Thymus (tissue), 14 donors: ENCODE results near the gene DENND2D. TPM values are rescaled to one million over a fixed set of nuclear protein-coding genes. Genes with fewer than 3 reads are reported as not detected.

Experiments used
- DNase-seq, 9 donors: peaks; one replicate each; pipeline ENCODE4 v3.0.0-alpha.2; 2013; ENCODE audit warnings: low spot score in 9 of 9, low read depth in 6 of 9, missing footprints in 1 of 9
- H3K27ac ChIP-seq, 2 donors: one replicate each; pipeline ENCODE4 v1.5.1; 2013; ENCODE audit warnings: control low read depth in 1 of 2, low read depth in 1 of 2, low read length in 1 of 2, mild to moderate bottlenecking in 1 of 2, moderate library complexity in 1 of 2
- H3K27me3 ChIP-seq, 2 donors: one replicate each; pipeline ENCODE4 v1.5.1; 2013; ENCODE audit warnings: low read length in 1 of 2; ENCODE audit not compliant: control insufficient read depth in 2 of 2, insufficient read depth in 1 of 2
- H3K36me3 ChIP-seq, 2 donors: one replicate each; pipeline ENCODE4 v1.5.1; 2013; ENCODE audit warnings: low read length in 1 of 2, mild to moderate bottlenecking in 1 of 2, moderate library complexity in 1 of 2; ENCODE audit not compliant: control insufficient read depth in 2 of 2, insufficient read depth in 2 of 2
- H3K4me1 ChIP-seq, 2 donors: one replicate each; pipeline ENCODE4 v1.5.1; 2013; ENCODE audit warnings: low read length in 2 of 2; ENCODE audit not compliant: control insufficient read depth in 2 of 2, insufficient read depth in 2 of 2
- H3K4me3 ChIP-seq, 2 donors: one replicate each; pipeline ENCODE4 v1.5.1; 2013; ENCODE audit warnings: low read length in 2 of 2, control low read depth in 1 of 2, mild to moderate bottlenecking in 1 of 2
- H3K9me3 ChIP-seq, 2 donors: one replicate each; pipeline ENCODE4 v1.5.1; 2013; ENCODE audit warnings: low read length in 1 of 2, mild to moderate bottlenecking in 1 of 2; ENCODE audit not compliant: control insufficient read depth in 2 of 2, insufficient read depth in 1 of 2
- WGBS: extraction: QIAGEN DNeasy Blood & Tissue Kit; methylation state at CpG from one replicate; pipeline ENCODE4 v1.1.7; 2013; 5-methylcytosine and 5-hydroxymethylcytosine counted together
- long read RNA-seq, 10 donors: transcript quantifications; one replicate each; lab custom pipeline, GENCODE V29; 2026
- polyA plus RNA-seq: library from polyadenylated mRNA; stranded (reverse); fragments of 200-250 nt; gene quantifications from one replicate; pipeline ENCODE4 v1.2.3, GENCODE V29; 2013
- total RNA-seq: library from RNA; stranded (reverse); fragments of 120-200 nt; gene quantifications from one replicate; pipeline ENCODE4 v1.2.4, GENCODE V29; 2013
- donor health status: healthy.

Gene DENND2D
- 106 TPM for total RNA-seq
- 134 TPM for polyA plus RNA-seq
- long read RNA-seq, donor 1, partial matches to known transcripts, result 0 of 3 reads
- long read RNA-seq, donor 1, other reads (novel, unspliced or antisense), result 0 of 3 reads
- long read RNA-seq, donor 2, transcript DENND2D-202 (12 exons, 1,894 nt), result minor isoform, 9 of 818 reads
- long read RNA-seq, donor 2, transcript DENND2D-201 (12 exons, 2,077 nt), result minor isoform, 19 of 818 reads
- long read RNA-seq, donor 2, transcript DENND2D-204 (4 exons, 950 nt), result major isoform, 29 of 818 reads
- long read RNA-seq, donor 2, partial matches to known transcripts, result 749 of 818 reads
- long read RNA-seq, donor 2, other reads (novel, unspliced or antisense), result 11 of 818 reads
- long read RNA-seq, donor 3, transcript DENND2D-201 (12 exons, 2,077 nt), result major isoform, 12 of 27 reads
- long read RNA-seq, donor 3, transcript DENND2D-204 (4 exons, 950 nt), result minor isoform, 5 of 27 reads
- long read RNA-seq, donor 3, partial matches to known transcripts, result 5 of 27 reads
- long read RNA-seq, donor 3, other reads (novel, unspliced or antisense), result 0 of 27 reads
- long read RNA-seq, donor 4, transcript DENND2D-201 (12 exons, 2,077 nt), result major isoform, 16 of 255 reads
- long read RNA-seq, donor 4, transcript DENND2D-204 (4 exons, 950 nt), result minor isoform, 7 of 255 reads
- long read RNA-seq, donor 4, partial matches to known transcripts, result 225 of 255 reads
- long read RNA-seq, donor 4, other reads (novel, unspliced or antisense), result 5 of 255 reads
- long read RNA-seq, donor 5, transcript DENND2D-202 (12 exons, 1,894 nt), result minor isoform, 16 of 424 reads
- long read RNA-seq, donor 5, transcript DENND2D-201 (12 exons, 2,077 nt), result major isoform, 36 of 424 reads
- long read RNA-seq, donor 5, partial matches to known transcripts, result 369 of 424 reads
- long read RNA-seq, donor 5, other reads (novel, unspliced or antisense), result 0 of 424 reads
- long read RNA-seq, donor 6, transcript DENND2D-201 (12 exons, 2,077 nt), result major isoform, 12 of 42 reads
- long read RNA-seq, donor 6, transcript DENND2D-204 (4 exons, 950 nt), result minor isoform, 6 of 42 reads
- long read RNA-seq, donor 6, partial matches to known transcripts, result 20 of 42 reads
- long read RNA-seq, donor 6, other reads (novel, unspliced or antisense), result 0 of 42 reads
- long read RNA-seq, donor 7, transcript DENND2D-202 (12 exons, 1,894 nt), result minor isoform, 5 of 597 reads
- long read RNA-seq, donor 7, transcript DENND2D-201 (12 exons, 2,077 nt), result major isoform, 19 of 597 reads
- long read RNA-seq, donor 7, partial matches to known transcripts, result 557 of 597 reads
- long read RNA-seq, donor 7, other reads (novel, unspliced or antisense), result 12 of 597 reads
- long read RNA-seq, donor 8, transcript DENND2D-202 (12 exons, 1,894 nt), result minor isoform, 5 of 15 reads
- long read RNA-seq, donor 8, transcript DENND2D-201 (12 exons, 2,077 nt), result major isoform, 9 of 15 reads
- long read RNA-seq, donor 8, partial matches to known transcripts, result 0 of 15 reads
- long read RNA-seq, donor 8, other reads (novel, unspliced or antisense), result 0 of 15 reads
- long read RNA-seq, donor 9, transcript DENND2D-201 (12 exons, 2,077 nt), result major isoform, 10 of 14 reads
- long read RNA-seq, donor 9, partial matches to known transcripts, result 0 of 14 reads
- long read RNA-seq, donor 9, other reads (novel, unspliced or antisense), result 0 of 14 reads
- long read RNA-seq, donor 10, transcript DENND2D-201 (12 exons, 2,077 nt), result major isoform, 7 of 8 reads
- long read RNA-seq, donor 10, partial matches to known transcripts, result 0 of 8 reads
- long read RNA-seq, donor 10, other reads (novel, unspliced or antisense), result 0 of 8 reads

GRCh38 chr1:111199881-111200801 is at the start of gene DENND2D:
Gene DENND2D, minus strand, starts transcription at chr1:111200646. Its CDS starts 187 bp downstream, at chr1:111200459.
- Histone ChIP-seq H3K4me1 (peaks cover 51 to 82% of the 10 kb centered on the region in 2 donors), H3K9me3 (no peaks in the 10 kb centered on the region), H3K4me3 (peak within 1 kb of the TSS; percentile 37 to 43), H3K36me3 (peaks cover 19 to 31% of the 10 kb centered on the region in 2 donors), H3K27ac (peak within 1 kb of the TSS; percentile 85 to 86), H3K27me3 (no peaks in the 10 kb centered on the region)
- WGBS, result 86% methylated on average over 17 of the region's 17 CpGs
- peak in 1 of 9 donors; percentile 67 for DNase-seq

DNA sequence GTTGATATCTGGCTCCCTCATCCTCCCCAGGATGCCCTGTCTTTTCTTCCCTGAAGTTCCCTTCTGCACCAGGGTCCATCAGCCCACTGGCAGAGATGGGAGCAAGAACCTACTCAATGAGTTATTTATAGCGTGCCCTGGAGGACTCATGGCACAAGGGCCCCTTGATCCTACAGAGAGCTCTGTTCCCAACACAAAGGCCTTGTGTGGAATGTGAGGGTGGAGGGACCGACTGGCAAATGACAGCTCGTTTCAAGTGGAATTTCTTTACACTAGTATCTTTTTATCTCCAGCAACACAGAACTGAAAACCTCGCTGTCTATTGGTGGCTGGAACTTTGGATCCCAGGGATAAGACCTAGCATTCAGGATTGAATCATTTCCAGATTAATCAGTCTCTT is 49.5 kb upstream of the DENND2D start:
- H3K36me3 ChIP-seq, result peaks cover 0 to 5% of the 10 kb centered on the region in 2 donors
- WGBS, result 94% methylated on average over 4 of the region's 4 CpGs
- peaks cover 10 to 14% of the 10 kb centered on the region in 2 donors for H3K4me1 ChIP-seq
- no peak for DNase-seq
- no peak overlapping the region for H3K4me3 ChIP-seq
- H3K27me3 ChIP-seq, result no peaks in the 10 kb centered on the region
- no peak overlapping the region for H3K27ac ChIP-seq
- H3K9me3 ChIP-seq, result no peaks in the 10 kb centered on the region

- Histone ChIP-seq H3K9me3 (no peaks in the 10 kb centered on the region), H3K4me1 (peaks cover 2 to 6% of the 10 kb centered on the region in 2 donors), H3K27me3 (no peaks in the 10 kb centered on the region), H3K27ac (no peak overlapping the region), H3K4me3 (no peak overlapping the region), H3K36me3 (peaks cover 15 to 24% of the 10 kb centered on the region in 2 donors)
- no peak for DNase-seq
- 94% methylated on average over 5 of the region's 5 CpGs for WGBS
Measured at GRCh38 chr1:111247125-111247838, 46.8 kb upstream of the DENND2D start.

DNA sequence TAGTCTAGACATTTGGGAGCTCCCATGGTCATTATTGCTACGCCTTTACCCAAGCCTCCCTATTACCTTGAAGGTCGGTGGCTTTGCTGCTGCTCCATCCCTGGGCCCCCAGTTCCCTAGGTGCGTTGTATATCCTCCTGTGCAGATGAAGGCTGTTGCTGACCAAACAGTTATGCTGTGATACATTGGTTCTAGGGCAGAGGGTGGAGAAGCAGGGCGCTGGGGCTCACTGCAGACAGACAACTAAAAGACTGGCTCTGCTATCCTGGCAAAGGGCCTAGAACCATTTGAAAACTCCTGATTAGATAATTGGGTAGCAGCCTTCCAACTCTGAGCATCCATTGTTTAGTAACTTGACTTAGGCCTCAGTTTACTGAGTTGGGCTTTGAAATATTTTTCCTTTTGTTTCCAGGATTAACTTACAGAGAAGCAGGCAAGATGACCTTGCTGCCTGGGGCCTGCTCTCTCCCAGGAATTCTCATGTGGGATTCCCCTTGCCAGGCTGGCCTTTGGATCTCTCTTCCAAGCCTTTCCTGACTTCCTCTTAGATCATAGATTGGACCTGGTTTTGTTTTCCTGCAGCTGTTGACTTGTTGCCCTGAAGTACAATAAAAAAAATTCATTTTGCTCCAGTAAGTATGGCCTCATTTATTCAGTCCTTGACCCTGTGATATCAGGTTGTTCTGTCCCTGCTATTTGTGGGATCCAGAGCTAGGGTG is 42.5 kb upstream of the DENND2D start:
- 63% methylated on average over 4 of the region's 4 CpGs for WGBS
- no peak overlapping the region for H3K4me3 ChIP-seq
- H3K9me3 ChIP-seq, result no peaks in the 10 kb centered on the region
- no peak overlapping the region for H3K27ac ChIP-seq
- no peak for DNase-seq
- H3K4me1 ChIP-seq, result peaks cover 0 to 2% of the 10 kb centered on the region in 2 donors
- H3K27me3 ChIP-seq, result no peaks in the 10 kb centered on the region
- H3K36me3 ChIP-seq, result peaks cover 52 to 58% of the 10 kb centered on the region in 2 donors

DNA sequence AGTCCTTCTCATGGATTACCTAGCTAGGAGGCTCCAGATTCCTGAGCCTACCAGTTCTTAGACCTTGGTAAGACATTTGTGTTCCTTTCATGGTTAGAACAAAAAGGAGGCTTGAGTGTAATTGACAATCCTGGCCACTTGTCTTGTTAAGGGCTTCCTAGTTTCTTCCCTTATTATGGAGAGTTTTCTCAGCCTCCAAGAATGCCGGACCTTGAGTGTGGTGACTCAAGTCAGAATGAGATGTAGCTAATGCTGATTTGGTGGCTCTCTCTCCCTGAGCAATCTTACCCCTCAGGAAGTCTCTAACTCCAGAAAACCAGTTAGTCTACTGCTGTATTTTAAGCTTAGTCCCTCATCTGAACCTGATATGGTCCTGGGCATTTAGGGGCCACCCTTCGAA is 41.4 kb upstream of the DENND2D start:
- Histone ChIP-seq H3K27ac (no peak overlapping the region), H3K4me1 (no peaks in the 10 kb centered on the region), H3K36me3 (peaks cover 63 to 64% of the 10 kb centered on the region in 2 donors), H3K27me3 (no peaks in the 10 kb centered on the region), H3K9me3 (no peaks in the 10 kb centered on the region), H3K4me3 (no peak overlapping the region)
- 98% methylated on average over 2 of the region's 2 CpGs for WGBS
- no peak for DNase-seq

- Histone ChIP-seq H3K4me3 (no peak overlapping the region), H3K27ac (no peak overlapping the region), H3K9me3 (no peaks in the 10 kb centered on the region), H3K27me3 (no peaks in the 10 kb centered on the region), H3K36me3 (peaks cover 71 to 85% of the 10 kb centered on the region in 2 donors), H3K4me1 (peaks cover under 1 to 6% of the 10 kb centered on the region in 2 donors)
- WGBS, result 96% methylated on average over 5 of the region's 5 CpGs
- no peak for DNase-seq
Measured at GRCh38 chr1:111238056-111238795, 37.8 kb upstream of the DENND2D start.
